Osteoblast (primary cell): Measurements from ENCODE around the gene USP11. TPM values are rescaled to one million over a fixed set of nuclear protein-coding genes. Genes with fewer than 3 reads are reported as not detected.

Experiments used
- DNase-seq: peaks from one replicate; pipeline ENCODE4 v3.0.0; 2011; ENCODE audit warnings: low spot score, mixed read lengths; ENCODE audit not compliant: insufficient read length; ENCODE audit errors: missing footprints
- H2AFZ ChIP-seq: 2 replicates; pipeline ENCODE4 v1.6.0; 2011; ENCODE audit warnings: mild to moderate bottlenecking, low read length
- H3K27ac ChIP-seq: 2 replicates; pipeline ENCODE4 v1.5.1; 2011; ENCODE audit warnings: mild to moderate bottlenecking, low read depth, low read length, moderate library complexity
- H3K27me3 ChIP-seq: 2 replicates; pipeline ENCODE4 v1.6.0; 2012; ENCODE audit warnings: mild to moderate bottlenecking, control low read depth, inconsistent platforms, low read length, moderate library complexity; ENCODE audit not compliant: insufficient read depth
- H3K36me3 ChIP-seq: 2 replicates; pipeline ENCODE4 v1.5.1; 2011; ENCODE audit warnings: mild to moderate bottlenecking, low read length, control low read depth, moderate library complexity; ENCODE audit not compliant: insufficient read depth
- H3K4me1 ChIP-seq: 2 replicates; pipeline ENCODE4 v1.5.1; 2011; ENCODE audit warnings: mild to moderate bottlenecking, low read length, control low read depth, moderate library complexity; ENCODE audit not compliant: insufficient read depth
- H3K4me2 ChIP-seq: 2 replicates; pipeline ENCODE4 v1.6.0; 2011; ENCODE audit warnings: mild to moderate bottlenecking, low read length; ENCODE audit not compliant: insufficient read depth
- H3K4me3 ChIP-seq: fragments of 200-600 bp; sonication (generic); 3 replicates; pipeline ENCODE4 v1.5.1; 2012; ENCODE audit warnings: mild to moderate bottlenecking, low read length, inconsistent platforms; ENCODE audit not compliant: insufficient read depth
- H3K79me2 ChIP-seq: 2 replicates; pipeline ENCODE4 v1.6.0; 2012; ENCODE audit warnings: mild to moderate bottlenecking, low read length, control low read depth, inconsistent platforms; ENCODE audit not compliant: insufficient read depth
- H3K9me3 ChIP-seq: 2 replicates; pipeline ENCODE4 v1.5.1; 2011; ENCODE audit warnings: low read depth, low read length, control low read depth
- H4K20me1 ChIP-seq: 2 replicates; pipeline ENCODE4 v1.6.0; 2012; ENCODE audit warnings: mild to moderate bottlenecking, low read length, control low read depth; ENCODE audit not compliant: insufficient read depth
- CTCF ChIP-seq: IDR thresholded peaks from 2 replicates; pipeline ENCODE4 v1.5.1; 2011; ENCODE audit warnings: mild to moderate bottlenecking, low read depth, low read length, moderate library complexity; ENCODE audit errors: extremely low read depth
- total RNA-seq: library from RNA; depleted of rRNA; stranded (reverse); fragments of >200 nt; gene quantifications from 2 replicates; pipeline ENCODE4 v1.2.3, GENCODE V29; 2012

Gene USP11
- total RNA-seq, 1 donor = 28.2 TPM

- H2AFZ ChIP-seq = no peak overlapping the region
- peaks cover 9% of the 10 kb centered on the region for H4K20me1 ChIP-seq
- no peak overlapping the region for H3K27ac ChIP-seq
- TF ChIP-seq CTCF = no peak
- no peak overlapping the region for H3K4me3 ChIP-seq
- H3K36me3 ChIP-seq = peaks cover 37% of the 10 kb centered on the region
- H3K27me3 ChIP-seq = peaks cover 12% of the 10 kb centered on the region
- peaks cover 36% of the 10 kb centered on the region for H3K79me2 ChIP-seq
- H3K4me2 ChIP-seq = no peak overlapping the region
- peaks cover 8% of the 10 kb centered on the region for H3K4me1 ChIP-seq
- no peak for DNase-seq
- no peaks in the 10 kb centered on the region for H3K9me3 ChIP-seq
Measured at GRCh38 chrX:47239898-47240545, 7.2 kb downstream of the USP11 start.

- Histone ChIP-seq H3K4me3 (no peak overlapping the region), H3K4me1 (peaks cover 3% of the 10 kb centered on the region), H3K27ac (no peak overlapping the region), H3K27me3 (peaks cover 7% of the 10 kb centered on the region), H3K4me2 (no peak overlapping the region), H3K9me3 (no peaks in the 10 kb centered on the region), H4K20me1 (peaks cover 9% of the 10 kb centered on the region), H2AFZ (no peak overlapping the region), H3K36me3 (peaks cover 41% of the 10 kb centered on the region), H3K79me2 (peaks cover 30% of the 10 kb centered on the region)
- no peak for TF ChIP-seq CTCF
- DNase-seq = no peak
Measured at GRCh38 chrX:47240619-47241018, 7.8 kb downstream of the USP11 start.

- Histone ChIP-seq H2AFZ (no peak overlapping the region), H3K4me3 (no peak overlapping the region), H3K79me2 (peaks cover 23% of the 10 kb centered on the region), H3K27me3 (peaks cover 3% of the 10 kb centered on the region), H3K36me3 (peaks cover 47% of the 10 kb centered on the region), H3K27ac (no peak overlapping the region), H4K20me1 (peaks cover 9% of the 10 kb centered on the region), H3K4me2 (no peak overlapping the region), H3K4me1 (no peaks in the 10 kb centered on the region), H3K9me3 (no peaks in the 10 kb centered on the region)
- DNase-seq = no peak
- TF ChIP-seq CTCF = no peak
Measured at GRCh38 chrX:47241201-47242011, 8.6 kb downstream of the USP11 start.

- Histone ChIP-seq H3K9me3 (no peaks in the 10 kb centered on the region), H3K79me2 (peaks cover 13% of the 10 kb centered on the region), H3K4me1 (peaks cover under 1% of the 10 kb centered on the region), H3K27me3 (no peaks in the 10 kb centered on the region), H3K36me3 (peaks cover 47% of the 10 kb centered on the region), H4K20me1 (peaks cover 3% of the 10 kb centered on the region), H3K4me2 (no peak overlapping the region), H3K27ac (no peak overlapping the region), H3K4me3 (no peak overlapping the region), H2AFZ (no peak overlapping the region)
- no peak for DNase-seq
- TF ChIP-seq CTCF = no peak
Measured at GRCh38 chrX:47242321-47242720, 9.5 kb downstream of the USP11 start.
